ENCODE data around the gene NUP42. TPM values are rescaled to one million over a fixed set of nuclear protein-coding genes. Genes with fewer than 3 reads are reported as not detected.
"Not testable (repeated sequence)": the region's sequence is repeated elsewhere in the genome, so short reads cannot be mapped to it uniquely, and the experiment has no call there.

NUP42 gene
- total RNA-seq, 1 donor from 2014 or later = 45.8 TPM

DNA sequence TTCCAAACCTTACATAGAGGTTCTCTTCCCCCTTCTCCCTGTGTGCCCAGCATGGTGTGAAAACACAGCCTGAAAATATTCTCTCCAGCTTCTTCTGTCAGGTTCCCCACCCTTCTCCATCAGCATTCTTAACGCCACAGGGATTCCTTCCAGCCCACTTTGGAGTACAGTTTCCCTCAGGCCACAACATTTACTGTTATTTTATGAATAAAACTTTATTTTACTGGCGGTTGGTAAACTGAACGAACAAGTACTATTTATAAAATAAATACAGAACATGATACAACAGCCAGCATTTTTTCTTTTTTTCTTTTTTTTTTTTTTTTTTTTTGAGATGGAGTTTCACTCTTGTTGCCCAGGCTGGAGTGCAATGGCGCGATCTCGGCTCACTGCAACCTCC is 33.1 kb downstream of the NUP42 start:
- TF ChIP-seq, protein P1, sequence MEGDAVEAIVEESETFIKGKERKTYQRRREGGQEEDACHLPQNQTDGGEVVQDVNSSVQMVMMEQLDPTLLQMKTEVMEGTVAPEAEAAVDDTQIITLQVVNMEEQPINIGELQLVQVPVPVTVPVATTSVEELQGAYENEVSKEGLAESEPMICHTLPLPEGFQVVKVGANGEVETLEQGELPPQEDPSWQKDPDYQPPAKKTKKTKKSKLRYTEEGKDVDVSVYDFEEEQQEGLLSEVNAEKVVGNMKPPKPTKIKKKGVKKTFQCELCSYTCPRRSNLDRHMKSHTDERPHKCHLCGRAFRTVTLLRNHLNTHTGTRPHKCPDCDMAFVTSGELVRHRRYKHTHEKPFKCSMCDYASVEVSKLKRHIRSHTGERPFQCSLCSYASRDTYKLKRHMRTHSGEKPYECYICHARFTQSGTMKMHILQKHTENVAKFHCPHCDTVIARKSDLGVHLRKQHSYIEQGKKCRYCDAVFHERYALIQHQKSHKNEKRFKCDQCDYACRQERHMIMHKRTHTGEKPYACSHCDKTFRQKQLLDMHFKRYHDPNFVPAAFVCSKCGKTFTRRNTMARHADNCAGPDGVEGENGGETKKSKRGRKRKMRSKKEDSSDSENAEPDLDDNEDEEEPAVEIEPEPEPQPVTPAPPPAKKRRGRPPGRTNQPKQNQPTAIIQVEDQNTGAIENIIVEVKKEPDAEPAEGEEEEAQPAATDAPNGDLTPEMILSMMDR (IDR thresholded peaks at IDR 0.05; ENCODE audit: unreplicated experiment) = no peak
- no peak overlapping the region for H3K4me3 Mint-ChIP-seq
- H3K4me1 Mint-ChIP-seq = peaks cover 18% of the 10 kb centered on the region
- no peaks in the 10 kb centered on the region for H3K27me3 Mint-ChIP-seq (ENCODE audit: low read depth)
- no peaks in the 10 kb centered on the region for H3K36me3 Mint-ChIP-seq
- H3K9me3 Mint-ChIP-seq = no peaks in the 10 kb centered on the region
- no peak overlapping the region for H3K27ac Mint-ChIP-seq
- DNase-seq (ENCODE audit: low spot score in 2 of 2, unreplicated experiment in 2 of 2) = no peak

DNA sequence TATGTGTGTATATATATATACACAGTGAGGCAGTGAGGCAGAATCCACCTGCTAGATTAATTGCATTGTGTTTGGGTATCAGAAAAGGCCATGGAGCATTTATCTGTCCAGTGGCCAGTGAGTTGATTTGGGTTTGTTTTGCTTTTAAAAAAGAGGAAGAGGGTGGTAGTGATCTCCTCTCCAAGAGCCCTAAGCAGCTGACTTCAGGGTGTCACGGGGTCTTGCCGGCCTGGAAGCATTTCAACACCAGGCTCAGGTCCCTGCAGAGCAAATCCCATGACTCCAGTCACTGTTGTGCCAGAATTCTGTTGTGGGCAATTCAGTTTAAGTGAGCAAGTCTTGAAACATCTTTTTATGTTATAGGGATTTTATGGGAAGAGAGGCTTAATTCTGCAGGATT is 34.2 kb downstream of the NUP42 start:
- Mint-ChIP-seq H3K9me3 (no peaks in the 10 kb centered on the region), H3K27me3 (ENCODE audit: low read depth) (no peaks in the 10 kb centered on the region), H3K4me3 (no peak overlapping the region), H3K4me1 (peaks cover 17% of the 10 kb centered on the region), H3K27ac (no peak overlapping the region), H3K36me3 (no peaks in the 10 kb centered on the region)
- TF ChIP-seq, protein P1 (IDR thresholded peaks at IDR 0.05; ENCODE audit: unreplicated experiment) = no peak
- no peak for DNase-seq (ENCODE audit: low spot score in 2 of 2, unreplicated experiment in 2 of 2)

DNA sequence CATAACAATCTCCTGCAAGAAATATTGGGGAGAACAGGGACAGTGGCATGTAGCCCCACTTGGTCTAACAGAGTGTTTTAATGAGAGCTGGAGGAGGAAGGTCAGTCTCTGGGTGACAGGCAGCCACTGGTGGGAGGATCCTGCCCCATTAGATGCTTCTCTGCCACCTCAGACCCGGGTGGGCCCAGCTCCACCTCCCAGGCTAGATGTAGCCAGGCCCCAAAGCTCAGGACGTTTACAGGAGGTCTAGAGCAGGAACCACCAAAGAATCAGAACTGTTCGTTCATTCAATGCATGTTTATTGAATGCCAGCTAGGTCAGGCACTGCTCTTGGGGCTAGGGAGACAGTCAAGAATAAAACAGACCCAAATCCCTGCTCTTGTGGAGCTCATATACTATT is 36.3 kb downstream of the NUP42 start:
- Mint-ChIP-seq H3K36me3 (no peaks in the 10 kb centered on the region), H3K27ac (no peak overlapping the region), H3K27me3 (ENCODE audit: low read depth) (no peaks in the 10 kb centered on the region), H3K4me1 (peaks cover 2% of the 10 kb centered on the region), H3K4me3 (no peak overlapping the region), H3K9me3 (no peaks in the 10 kb centered on the region)
- DNase-seq (ENCODE audit: low spot score in 2 of 2, unreplicated experiment in 2 of 2) = no peak
- TF ChIP-seq, protein P1 (IDR thresholded peaks at IDR 0.05; ENCODE audit: unreplicated experiment) = no peak

GRCh38 chr7:23220690-23221305 is 39.0 kb downstream of the NUP42 start:
- no peak for DNase-seq (ENCODE audit: low spot score in 2 of 2, unreplicated experiment in 2 of 2)
- Mint-ChIP-seq H3K4me1 (no peaks in the 10 kb centered on the region), H3K4me3 (no peak overlapping the region), H3K27me3 (ENCODE audit: low read depth) (no peaks in the 10 kb centered on the region), H3K27ac (no peak overlapping the region), H3K36me3 (no peaks in the 10 kb centered on the region), H3K9me3 (no peaks in the 10 kb centered on the region)
- TF ChIP-seq, protein P1 (IDR thresholded peaks at IDR 0.05; ENCODE audit: unreplicated experiment) = no peak

GRCh38 chr7:23222439-23223030 is 40.7 kb downstream of the NUP42 start:
- H3K4me1 Mint-ChIP-seq = no peaks in the 10 kb centered on the region
- no peak for DNase-seq (ENCODE audit: low spot score in 2 of 2, unreplicated experiment in 2 of 2)
- H3K36me3 Mint-ChIP-seq = no peaks in the 10 kb centered on the region
- H3K4me3 Mint-ChIP-seq = no peak overlapping the region
- H3K9me3 Mint-ChIP-seq = no peaks in the 10 kb centered on the region
- H3K27ac Mint-ChIP-seq = no peak overlapping the region
- H3K27me3 Mint-ChIP-seq (ENCODE audit: low read depth) = no peaks in the 10 kb centered on the region
- TF ChIP-seq, protein P1 (IDR thresholded peaks at IDR 0.05; ENCODE audit: unreplicated experiment) = no peak

GRCh38 chr7:23224364-23224763 is 42.5 kb downstream of the NUP42 start:
- H3K4me1 Mint-ChIP-seq; H3K36me3 Mint-ChIP-seq; H3K27ac Mint-ChIP-seq; H3K9me3 Mint-ChIP-seq; H3K27me3 Mint-ChIP-seq (ENCODE audit: low read depth); DNase-seq (ENCODE audit: low spot score in 2 of 2, unreplicated experiment in 2 of 2); H3K4me3 Mint-ChIP-seq: not testable (repeated sequence)

Data from mesothelial cell of epicardium (in vitro differentiated cells).